GM18907 (cell line): Measurements from ENCODE around the gene CNEP1R1.

Experiments
- ATAC-seq: cut with Tn5 transposase; IDR thresholded peaks from one replicate; pipeline ENCODE4 v1.9.1; 2021; ENCODE audit warnings: mild to moderate bottlenecking, moderate library complexity; ENCODE audit not compliant: unreplicated experiment

Gene CNEP1R1

GRCh38 chr16:50059669-50060068 lies 34.6 kb downstream of the CNEP1R1 start:
- no peak for ATAC-seq

- ATAC-seq: no peak
These were observed 36.3 kb downstream of the CNEP1R1 start for GRCh38 chr16:50061326-50061725.

GRCh38 chr16:50065241-50065623 lies 40.2 kb downstream of the CNEP1R1 start:
- ATAC-seq: no peak

- ATAC-seq: peak; percentile 83
These were observed 40.8 kb downstream of the CNEP1R1 start, which contains the start of gene HEATR3 for GRCh38 chr16:50065624-50066481. Gene HEATR3, plus strand, starts transcription at chr16:50065970. Its CDS starts 162 bp downstream, at chr16:50066132.

- no peak for ATAC-seq
These were observed 41.7 kb downstream of the CNEP1R1 start for GRCh38 chr16:50066482-50067289.

- ATAC-seq: no peak
These were observed 42.3 kb downstream of the CNEP1R1 start for GRCh38 chr16:50067290-50067853.

GRCh38 chr16:50068550-50068949 lies 43.5 kb downstream of the CNEP1R1 start:
- ATAC-seq: no peak

- ATAC-seq: no peak
These were observed 44.0 kb downstream of the CNEP1R1 start for GRCh38 chr16:50069060-50069459.

- ATAC-seq: no peak
These were observed 46.1 kb downstream of the CNEP1R1 start for GRCh38 chr16:50071075-50071671.

- no peak for ATAC-seq
These were observed 47.7 kb downstream of the CNEP1R1 start for GRCh38 chr16:50072730-50073129.

GRCh38 chr16:50079397-50080140 lies 54.5 kb downstream of the CNEP1R1 start:
- ATAC-seq: no peak

- no peak for ATAC-seq
These were observed 56.5 kb downstream of the CNEP1R1 start for GRCh38 chr16:50081428-50082018.

- no peak for ATAC-seq
These were observed 59.0 kb downstream of the CNEP1R1 start for GRCh38 chr16:50083996-50084395.

GRCh38 chr16:50086176-50086575 lies 61.2 kb downstream of the CNEP1R1 start:
- ATAC-seq: no peak
